Activated CD8-positive, alpha-beta memory T cell treated with anti-CD3 and anti-CD28 coated beads for 36 hours (primary cell): ENCODE measurements around the gene WNK3. TPM values are rescaled to one million over a fixed set of nuclear protein-coding genes. Genes with fewer than 3 reads are reported as not detected.

Experiments
- CTCF ChIA-PET: fragments of 350-600 bp; sonication (Branson Sonifier 250); formaldehyde crosslinking; loops from one replicate; lab custom pipeline; 2021; ENCODE audit warnings: antibody characterized with exemption; lab: Charles Lee
- POLR2A ChIA-PET: fragments of 350-600 bp; sonication (Branson Sonifier 250); formaldehyde crosslinking; loops from one replicate; lab custom pipeline; 2021; ENCODE audit warnings: antibody characterized with exemption; lab: Charles Lee
- total RNA-seq, 2 experiments: library from RNA; stranded (reverse); gene quantifications; one replicate each; pipeline ENCODE4 v1.2.3, GENCODE V29; 2021

Gene WNK3
- total RNA-seq, 2 experiments from 2014 or later, result 0.31 to 0.36 TPM

DNA sequence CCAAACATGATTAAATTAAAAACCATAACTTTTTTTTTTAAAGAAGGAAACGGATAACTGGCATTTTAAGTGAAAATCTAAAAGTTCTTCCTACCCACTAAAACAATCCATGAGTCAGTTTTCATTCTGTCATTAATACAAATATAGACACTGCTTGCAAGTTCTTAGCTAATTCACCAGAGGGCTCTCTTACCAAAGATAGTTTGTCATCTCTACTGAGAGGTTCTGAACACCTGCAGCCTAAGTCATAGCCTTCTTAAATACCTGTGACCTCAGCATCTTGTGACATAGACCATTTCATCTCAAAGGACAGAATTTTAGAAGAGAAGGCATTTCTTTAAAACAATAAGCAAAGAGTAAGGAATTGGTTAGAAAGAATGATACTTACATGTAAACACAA lies 109.5 kb downstream of the WNK3 start:
- CTCF ChIA-PET, result no interaction called here
- POLR2A ChIA-PET, result no interaction called here

DNA sequence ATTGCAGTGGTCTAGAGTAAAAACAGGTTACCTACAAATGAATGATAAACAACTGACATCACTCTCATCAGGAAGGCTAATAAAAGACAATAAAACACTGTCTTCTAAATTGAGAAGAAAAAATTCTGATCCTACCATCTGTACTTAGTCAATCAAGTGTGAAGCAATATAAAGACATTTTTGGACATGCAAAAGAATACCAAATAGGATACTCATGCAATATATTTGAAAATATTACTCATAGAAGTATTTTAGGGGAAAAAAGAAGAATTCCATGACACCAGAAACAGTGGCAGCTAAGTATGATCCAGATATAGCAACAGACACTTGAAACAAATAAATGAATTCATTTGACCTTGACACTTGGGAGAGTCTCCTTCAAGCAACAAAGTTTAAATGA lies 111.0 kb downstream of the WNK3 start:
- ChIA-PET POLR2A (no interaction called here), CTCF (no interaction called here)

DNA sequence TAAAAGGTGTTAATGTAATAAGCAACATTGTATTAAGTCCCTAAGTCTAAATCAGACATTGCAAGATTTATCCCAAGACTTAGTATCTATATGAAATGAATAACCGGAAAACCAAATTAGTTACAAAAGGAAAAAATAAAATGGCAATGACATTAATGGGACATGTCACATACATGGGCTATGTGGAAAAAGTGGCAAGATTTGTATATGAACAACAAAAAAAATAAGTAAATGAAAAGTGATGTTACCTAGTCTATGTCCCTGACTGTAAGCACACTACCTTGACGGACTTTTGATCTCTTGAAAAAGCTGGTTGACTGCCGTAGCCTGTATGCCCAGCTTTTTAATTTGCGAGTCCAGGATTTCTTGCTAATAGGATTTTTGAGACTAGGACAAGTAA lies 119.3 kb downstream of the WNK3 start:
- ChIA-PET CTCF (no interaction called here), POLR2A (no interaction called here)

DNA sequence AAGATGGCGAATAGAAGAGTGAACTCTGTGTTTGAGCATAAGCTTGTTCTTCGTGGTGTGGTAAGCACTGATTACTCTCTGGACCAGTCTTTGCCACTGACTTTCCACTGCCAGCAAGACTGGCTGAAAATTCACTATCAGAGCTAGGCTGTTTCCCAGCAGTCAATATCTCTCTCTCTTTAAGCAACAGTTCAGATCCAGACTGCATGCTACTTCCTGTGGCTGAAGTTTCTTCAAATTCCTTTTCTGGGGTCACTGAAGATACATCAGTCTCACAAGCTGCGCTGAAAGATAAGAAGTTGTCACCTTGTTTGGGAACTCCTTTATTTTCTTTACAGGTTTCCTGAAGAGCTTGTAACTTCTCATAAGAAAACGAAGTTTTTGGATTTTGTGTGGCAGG lies 120.8 kb downstream of the WNK3 start:
- CTCF ChIA-PET, result no interaction called here
- POLR2A ChIA-PET, result no interaction called here

DNA sequence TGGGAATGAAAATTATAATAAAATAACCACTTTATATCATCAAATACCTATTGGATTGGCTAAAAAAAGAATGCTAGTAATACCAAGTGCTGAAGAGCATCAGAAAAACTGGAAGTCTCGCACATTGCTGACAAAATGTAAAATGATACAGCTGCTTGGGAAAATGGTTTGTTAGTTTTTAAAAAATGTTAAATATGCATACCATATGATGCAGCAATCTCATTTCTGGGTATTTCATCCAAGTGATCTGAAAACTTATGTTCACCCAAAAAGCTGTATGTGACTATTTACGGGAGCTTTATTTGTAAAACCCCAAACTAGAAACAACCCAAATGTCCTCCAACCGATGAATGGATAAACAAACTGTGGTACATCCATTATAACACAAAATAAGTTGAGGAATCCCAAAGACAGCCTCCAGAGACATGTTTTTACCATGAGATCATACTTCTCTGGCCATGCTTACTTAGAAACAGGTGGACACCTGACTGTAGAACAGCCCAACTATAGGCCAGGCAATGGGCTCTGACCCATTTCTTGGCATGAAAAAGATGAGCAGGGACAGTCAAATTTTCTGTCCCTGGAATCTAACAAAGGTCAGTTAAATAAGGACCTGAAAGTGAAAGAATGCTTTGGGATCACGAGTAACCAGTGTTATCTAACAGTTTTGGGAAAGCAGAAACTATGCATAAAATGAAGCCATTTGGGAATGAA lies 127.3 kb downstream of the WNK3 start:
- ChIA-PET CTCF (no interaction called here), POLR2A (no interaction called here)

DNA sequence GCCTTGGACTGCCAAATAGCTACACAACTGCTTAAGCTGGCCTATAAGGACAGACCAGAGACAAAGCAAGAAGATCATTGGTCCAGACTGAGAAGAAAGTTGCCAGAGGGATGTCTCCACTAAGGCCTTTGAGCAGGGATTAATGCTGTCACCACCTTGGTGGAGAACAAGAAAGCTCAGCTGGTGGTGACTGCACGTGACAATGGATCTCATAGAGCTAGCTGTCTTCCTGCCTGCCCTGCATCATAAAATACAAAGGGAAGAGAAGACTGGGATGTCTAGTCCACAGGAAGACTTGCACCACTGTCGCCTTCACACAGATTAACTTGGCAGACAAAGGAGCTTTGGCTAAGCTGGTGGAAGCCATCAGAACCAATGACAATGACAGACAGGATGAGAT lies 134.3 kb downstream of the WNK3 start:
- ChIA-PET POLR2A (no interaction called here), CTCF (no interaction called here)

DNA sequence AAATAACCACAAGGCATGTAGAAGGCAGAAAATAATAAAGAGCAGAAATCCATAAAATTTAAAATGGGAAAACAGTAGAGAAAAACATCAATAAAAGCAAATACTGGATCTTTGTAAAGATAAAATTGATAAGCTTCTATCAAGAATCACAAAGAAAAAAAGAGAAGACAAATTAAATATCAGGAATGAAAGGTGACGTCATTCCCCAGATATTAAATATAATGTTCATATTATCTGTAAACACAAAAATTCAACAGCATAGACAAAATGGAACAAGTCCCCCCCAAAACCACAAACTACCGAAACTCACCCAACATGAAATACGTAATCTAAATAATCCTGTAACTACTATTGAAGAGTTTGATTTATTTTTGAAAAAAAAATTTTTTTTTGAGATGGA lies 144.2 kb downstream of the WNK3 start:
- ChIA-PET POLR2A (no interaction called here), CTCF (no interaction called here)

DNA sequence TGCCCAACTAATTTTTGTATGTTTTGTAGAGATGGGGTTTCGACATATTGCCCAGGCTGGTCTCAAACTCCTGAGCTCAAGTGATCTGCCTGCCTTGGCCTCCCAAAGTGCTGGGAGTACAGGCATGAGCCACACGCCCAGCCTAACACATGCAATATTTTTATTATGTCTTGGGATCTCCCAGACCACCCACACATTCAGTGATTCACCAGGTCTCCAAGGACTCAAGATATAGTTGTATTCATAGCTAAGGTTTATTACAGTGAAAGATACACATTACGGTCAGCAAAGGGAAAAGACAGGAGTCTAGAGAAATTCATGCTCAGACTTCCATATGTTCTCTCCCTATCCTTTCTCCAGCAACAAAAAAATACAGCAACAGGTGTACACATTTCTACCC lies 149.3 kb downstream of the WNK3 start:
- POLR2A ChIA-PET, result interaction anchor here (0.6 kb wide), 1 partner anchor 11 kb away, joined by 5 read pairs; no protein-coding TSS in a partner anchor
- CTCF ChIA-PET, result no interaction called here

DNA sequence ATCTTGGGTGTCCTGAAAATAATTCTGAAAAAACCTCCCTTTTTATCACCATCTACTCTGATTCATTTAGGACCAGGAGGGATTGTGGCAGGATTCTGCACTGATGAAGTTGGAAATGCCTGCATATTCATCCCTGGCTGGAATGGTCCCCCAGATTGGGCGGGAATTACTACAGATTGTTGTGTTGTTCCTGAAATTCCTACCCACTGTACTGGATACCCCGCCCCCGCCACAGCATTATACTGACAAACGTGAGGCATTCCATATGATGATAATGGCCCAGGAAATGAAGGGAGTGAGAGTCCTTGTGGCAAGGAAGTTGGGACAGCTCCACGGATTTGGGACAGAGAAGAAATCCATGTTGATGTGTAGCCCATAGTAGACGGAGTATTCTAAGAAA lies 159.6 kb downstream of the WNK3 start:
- CTCF ChIA-PET, result no interaction called here
- POLR2A ChIA-PET, result interaction anchor here (0.6 to 0.7 kb wide), 2 partner anchors 10 to 782 kb away, joined by 3 to 5 read pairs; no protein-coding TSS in a partner anchor

DNA sequence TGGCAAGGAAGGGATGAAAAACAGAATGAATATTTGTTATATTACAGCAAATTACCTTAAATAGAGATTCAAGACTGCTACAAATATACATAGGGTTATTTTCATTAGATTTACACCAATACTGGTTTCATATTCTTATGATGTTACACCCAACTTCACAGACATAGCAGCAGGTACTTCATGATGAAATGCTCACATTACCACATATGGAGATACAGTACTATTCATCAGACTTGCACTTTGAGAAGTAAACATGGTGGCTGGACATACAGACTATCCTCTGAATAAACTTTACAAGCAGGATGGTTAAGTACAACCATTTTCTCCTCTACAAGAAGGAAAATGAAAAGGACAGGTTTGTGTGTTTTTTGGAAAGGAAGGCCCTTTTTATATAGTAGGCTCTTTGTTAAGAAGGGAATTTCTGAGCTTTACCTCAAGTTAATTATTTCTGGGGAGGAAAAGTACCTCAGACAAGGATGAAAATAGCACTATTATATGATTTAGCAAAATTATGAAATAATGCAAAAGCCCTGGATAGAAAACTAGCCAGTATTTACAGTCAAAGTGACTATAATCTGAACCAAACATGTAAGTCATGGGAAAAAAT lies 162.8 kb downstream of the WNK3 start:
- CTCF ChIA-PET, result no interaction called here
- POLR2A ChIA-PET, result no interaction called here

DNA sequence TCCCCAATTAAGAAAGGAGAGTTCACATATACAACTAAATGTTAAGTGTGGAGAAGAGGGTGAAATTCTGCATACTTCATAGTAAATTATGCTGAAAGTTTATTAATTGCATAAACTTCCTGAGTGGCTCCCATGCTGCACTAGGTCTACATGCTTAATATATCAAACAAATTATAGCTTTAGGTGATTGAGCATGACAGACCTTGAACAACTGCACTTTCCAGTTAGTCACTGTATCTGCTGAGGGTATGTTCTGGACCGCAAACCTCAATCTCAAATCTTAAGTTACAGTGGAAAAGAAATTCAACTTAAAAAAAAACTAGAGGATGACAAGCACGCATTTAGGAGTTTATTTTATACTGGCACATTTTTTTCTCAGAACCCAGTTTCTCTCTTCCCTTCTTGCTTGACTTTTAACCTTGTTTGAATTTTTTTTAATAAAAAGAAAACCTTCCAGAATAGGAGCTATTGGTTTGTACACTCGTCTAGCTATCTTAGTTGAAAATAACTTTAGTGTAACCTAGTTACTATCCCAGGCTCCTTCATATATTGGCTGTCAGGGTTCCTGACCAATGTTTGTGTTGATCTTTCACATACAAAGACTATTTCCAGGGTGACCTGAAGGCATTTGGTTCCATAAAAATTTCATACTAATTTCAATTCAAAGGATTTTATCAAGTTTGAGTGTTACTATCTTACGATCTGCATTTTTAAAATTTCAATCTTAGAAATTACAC lies 164.6 kb downstream of the WNK3 start:
- ChIA-PET CTCF (no interaction called here), POLR2A (no interaction called here)

DNA sequence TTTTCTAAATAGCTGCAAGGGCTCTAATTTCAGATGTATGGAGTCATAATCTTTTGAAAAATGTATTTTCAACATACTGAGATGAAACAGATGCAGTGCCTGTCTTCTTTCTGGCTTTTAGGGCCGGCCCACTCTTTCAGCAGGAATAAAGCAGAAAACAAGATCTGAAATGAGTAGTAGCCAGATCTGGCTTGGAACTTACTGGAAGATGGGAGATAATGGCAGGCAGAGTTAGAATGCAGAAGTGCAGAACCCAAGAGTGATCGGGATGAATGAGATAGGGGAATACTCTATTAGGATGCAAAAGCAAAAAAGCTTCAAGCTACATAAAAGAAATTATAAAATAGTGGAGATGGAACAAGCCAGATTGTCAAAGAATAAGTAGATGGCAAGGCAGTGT lies 173.4 kb downstream of the WNK3 start:
- CTCF ChIA-PET, result no interaction called here
- POLR2A ChIA-PET, result no interaction called here

DNA sequence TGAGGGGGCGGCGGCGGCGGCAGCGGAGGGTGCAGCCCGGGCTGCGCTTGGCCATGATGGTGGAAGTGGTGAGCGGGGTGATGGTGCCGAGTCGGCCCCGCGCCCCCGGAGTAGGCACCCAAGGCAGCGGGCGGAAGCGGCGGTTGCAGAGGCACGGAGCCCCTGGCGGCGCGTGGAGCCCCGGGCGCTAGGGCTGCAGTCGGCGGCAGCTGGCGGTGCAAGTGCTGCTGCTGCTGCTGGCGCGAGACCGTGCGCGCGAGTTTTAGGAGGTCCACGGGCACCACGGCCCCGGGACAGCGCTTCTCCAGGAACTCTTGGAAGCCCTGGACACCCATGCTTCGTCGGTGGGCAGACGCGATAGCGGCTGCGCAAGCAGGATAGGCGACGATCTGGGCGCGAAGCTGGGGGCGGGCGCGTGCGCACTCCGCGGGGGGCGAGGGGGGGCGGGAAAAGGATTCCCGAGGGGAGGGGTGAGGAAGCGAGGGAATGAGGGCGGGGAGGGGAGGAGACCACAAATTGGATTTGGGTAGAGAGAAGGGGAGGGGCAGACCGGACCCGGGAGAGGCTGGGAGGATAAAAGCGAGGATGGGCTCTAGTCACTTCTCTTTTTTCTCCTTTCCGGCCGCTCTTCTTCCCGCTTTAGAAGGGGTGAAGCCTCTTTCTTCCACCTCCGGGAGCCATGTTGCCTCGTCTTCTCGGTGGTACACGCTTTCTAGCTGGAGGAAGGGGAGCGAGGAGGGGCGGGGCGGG lies 174.8 kb downstream of the WNK3 start, which contains the start of gene FAM120C:
TSS of gene FAM120C (minus strand) at position 391 of the 750 bp plus-strand sequence. CDS start at position 335, 56 bp downstream.
- POLR2A ChIA-PET, result interaction anchor here (0.8 to 1.2 kb wide), 4 partner anchors 139 to 1269 kb away, joined by 3 to 4 read pairs (median 3); partner anchors contain the start of genes MAGEH1 and PHF8
- CTCF ChIA-PET, result no interaction called here

DNA sequence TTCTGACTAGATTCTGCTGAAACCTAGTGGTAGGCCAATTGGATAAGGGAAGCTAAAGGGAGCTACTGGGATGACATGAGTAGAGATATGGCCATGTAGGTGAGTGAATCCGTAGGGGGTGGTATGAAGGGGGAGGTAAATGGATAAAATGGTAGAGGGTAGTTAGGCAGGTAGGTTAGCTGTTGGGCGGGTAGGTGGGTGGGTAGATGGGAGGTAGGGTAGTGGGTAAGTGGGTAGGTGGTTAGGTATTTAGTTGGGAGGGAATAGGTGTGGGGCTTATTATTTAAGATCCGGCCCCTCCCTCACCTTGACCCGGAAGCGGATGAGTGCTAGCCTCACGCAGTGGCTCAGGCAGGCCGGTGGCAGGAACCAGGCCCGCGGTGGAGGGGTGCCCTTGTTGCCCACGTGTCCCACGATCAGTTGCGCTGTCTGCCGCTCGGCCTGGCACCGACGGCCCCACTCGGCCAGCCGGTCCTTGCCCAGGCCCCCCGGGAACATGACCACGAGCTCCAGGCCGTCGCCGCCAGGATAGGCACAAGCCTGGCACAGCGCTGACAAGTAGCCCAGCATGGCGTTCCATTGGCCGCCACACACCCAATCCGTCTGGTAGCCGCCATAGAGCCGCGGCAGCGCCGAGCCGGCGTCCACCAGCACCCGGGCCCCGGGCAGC lies 175.5 kb downstream of the WNK3 start:
- POLR2A ChIA-PET, result interaction anchor here (1.0 to 1.1 kb wide), 2 partner anchors 138 to 260 kb away, joined by 3 read pairs; partner anchors contain the start of gene PHF8
- CTCF ChIA-PET, result no interaction called here

DNA sequence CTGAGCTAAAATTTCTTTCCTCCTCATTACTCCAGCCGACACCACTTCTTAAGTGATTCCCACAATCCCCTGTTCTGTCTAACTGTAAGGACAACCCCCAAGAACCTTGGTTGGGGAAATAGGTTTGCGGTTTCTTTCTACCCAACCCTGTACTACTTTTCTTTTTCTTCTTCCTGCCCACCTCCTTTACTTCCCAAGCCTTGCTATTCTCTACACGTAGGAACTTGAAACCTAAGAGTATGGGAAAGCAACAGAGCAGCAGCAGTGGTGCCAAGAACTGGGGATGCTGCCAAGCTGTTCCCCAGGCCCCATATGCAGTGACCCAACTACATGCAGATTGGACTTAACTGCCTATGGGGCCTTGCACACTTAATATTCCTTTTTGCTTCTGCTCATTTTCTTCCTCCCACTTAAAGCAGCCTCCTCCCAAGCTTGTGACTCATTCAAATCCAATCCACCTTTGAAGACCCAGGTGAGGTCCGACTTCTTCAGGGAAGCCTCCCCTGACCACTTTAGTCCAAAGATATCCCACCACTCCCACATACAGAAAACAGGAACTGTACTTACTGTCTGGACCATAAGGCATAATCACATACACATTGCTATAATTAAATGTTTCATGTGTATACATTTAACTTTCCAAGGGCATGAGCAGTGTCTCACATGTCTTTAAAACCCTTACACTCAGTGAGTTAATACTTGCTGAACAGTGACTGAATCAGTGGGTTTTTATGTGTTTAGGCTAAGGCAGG lies 176.5 kb downstream of the WNK3 start:
- ChIA-PET POLR2A (no interaction called here), CTCF (no interaction called here)

DNA sequence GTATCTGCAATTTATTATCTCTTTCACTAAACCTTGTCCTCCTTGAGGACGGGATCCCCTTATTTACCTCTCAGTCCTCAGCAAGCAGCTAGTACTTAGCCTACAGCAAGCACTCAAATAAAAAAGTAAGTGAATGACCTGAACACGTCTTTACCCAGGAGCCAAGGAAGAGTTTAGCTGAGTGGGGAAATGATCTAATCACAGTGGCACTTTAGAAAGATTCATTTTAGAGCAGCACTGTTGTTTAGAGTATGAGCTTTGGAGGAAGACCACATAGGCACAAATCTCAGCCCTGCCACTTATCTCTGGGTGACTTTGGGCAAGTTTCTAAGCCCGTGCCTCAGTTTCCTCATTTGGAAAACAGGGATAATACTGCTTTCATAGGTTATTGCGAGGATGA lies 177.4 kb downstream of the WNK3 start:
- ChIA-PET CTCF (no interaction called here), POLR2A (no interaction called here)

DNA sequence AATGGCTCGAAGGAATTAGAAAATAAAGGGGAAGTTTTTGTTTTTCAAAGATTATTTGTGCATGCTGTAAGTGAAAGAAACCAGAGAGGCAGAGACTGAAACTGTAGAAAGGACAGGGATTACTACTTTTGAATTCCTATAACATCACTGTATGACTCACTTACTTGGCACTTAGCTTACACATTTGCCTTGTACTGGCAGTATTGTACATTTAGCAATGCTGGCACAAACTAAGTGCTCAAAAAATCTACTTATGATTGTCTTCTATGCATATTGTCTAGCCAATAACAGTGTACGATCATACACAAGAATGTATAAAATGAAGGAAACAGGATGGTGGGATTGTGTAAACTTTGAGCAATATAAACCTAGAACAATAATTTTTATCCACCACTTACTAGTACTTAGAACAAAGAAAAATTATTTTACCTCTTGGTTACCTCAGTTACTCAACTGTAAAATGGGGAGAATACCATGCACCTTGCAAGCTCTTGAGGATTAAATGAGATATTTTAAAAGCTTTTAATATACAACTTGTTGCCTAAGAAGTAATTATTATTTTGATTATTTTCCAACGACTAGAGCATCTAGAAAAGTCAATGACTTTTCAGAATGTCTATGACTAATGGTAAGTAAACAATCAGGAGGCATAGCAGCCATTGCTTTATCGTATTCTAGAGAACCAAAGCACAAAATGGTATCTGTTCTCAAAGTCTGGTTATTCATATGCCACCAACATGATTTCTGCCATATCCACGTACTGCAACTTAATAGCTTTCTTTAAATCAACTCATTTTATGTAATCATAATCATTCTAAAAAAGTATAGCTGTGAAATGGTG lies 179.5 kb downstream of the WNK3 start:
- CTCF ChIA-PET, result no interaction called here
- POLR2A ChIA-PET, result no interaction called here

DNA sequence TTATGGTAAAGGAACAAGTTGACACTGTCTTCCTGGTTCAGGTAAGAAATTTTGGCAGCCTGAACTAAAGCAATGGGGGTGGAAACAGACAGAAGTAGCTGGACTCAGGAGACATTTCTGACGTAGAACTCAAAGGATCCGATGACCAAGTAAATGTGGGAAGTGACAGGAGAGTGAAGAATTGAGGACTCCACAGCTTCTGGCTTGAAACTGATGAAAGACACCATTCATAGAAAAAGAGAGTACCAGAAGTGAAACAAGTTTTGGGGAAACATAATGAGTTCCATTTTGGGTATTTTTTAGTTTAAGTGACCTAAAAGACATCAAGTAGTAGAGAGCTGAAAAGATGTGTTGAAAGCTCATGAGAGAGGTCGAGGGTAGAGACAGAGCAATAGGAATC lies 180.5 kb downstream of the WNK3 start:
- ChIA-PET POLR2A (no interaction called here), CTCF (no interaction called here)
